ENCODE results near the gene TNIP2.

Gene TNIP2

DNA sequence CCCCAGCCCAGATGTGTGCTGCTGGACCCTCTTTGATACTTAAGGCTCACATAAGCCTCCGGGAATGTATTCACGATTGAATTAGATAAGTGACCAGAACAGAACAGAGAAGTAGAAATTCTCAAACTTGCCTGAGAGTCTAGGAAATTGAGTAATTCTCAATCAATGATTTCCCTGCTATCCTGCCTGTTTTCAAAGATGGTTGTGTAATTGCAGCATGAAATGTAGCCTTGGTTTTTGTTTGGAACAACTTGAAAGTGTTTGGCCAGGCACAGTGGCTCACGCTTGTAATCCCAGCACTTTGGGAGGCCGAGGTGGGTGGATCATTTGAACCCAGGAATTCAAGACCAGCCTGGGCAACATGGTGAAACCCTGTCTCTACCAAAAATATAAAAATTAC is 41.2 kb downstream of the TNIP2 start:
- DNase-seq = no peak

DNA sequence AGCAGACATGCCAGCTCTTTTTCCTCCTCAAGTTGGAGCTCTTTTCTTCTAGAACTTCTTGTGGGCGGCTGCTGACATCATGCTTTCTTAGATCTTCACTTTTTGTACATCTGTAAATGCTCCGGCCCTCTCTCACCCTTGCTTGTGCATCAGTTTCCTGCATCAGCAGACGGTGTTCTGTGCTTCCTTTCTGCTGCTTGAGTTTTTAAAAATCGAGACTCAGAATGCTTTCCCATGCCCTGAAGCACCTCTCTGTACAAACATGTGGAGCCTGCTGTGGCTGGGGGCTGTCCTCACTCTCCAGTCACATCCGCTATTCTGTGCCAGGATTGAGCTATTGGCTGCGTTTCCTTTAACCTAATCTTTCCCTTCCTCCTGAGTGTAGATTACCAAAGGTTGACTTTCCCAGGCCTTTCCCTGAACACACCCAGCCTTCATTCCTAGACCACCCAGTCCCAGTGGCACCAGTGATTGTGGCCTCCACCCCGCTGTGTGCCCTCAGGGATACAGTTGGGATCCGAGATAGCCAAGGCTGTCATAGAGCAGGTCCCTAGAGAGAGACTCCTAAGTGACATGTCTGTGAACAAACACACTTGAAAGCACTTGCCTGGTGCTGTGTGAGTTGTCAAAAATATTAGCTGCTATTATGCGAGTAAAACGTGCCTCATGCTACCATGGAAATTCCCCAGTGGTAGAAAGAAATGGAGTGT is 41.9 kb downstream of the TNIP2 start:
- DNase-seq = no peak

DNA sequence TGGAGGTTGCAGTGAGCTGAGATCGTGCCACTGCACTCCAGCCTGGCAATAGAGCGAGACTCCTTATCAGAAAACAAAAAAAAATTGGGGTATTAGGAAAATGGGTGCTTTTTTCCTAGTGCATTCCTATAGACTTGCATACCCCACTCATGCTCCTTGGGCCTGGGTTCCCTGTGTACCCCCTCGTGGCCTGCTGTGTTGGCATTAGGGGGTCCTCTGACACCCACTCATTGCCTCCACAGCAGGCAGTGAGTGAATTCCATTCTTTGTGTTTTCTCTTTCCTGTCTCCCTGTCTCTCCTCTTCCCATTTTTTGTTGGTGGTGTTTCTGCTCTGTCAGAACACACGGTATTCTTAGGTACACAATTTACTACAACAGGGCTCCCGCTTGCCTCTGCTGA is 42.8 kb downstream of the TNIP2 start:
- no peak for DNase-seq

DNA sequence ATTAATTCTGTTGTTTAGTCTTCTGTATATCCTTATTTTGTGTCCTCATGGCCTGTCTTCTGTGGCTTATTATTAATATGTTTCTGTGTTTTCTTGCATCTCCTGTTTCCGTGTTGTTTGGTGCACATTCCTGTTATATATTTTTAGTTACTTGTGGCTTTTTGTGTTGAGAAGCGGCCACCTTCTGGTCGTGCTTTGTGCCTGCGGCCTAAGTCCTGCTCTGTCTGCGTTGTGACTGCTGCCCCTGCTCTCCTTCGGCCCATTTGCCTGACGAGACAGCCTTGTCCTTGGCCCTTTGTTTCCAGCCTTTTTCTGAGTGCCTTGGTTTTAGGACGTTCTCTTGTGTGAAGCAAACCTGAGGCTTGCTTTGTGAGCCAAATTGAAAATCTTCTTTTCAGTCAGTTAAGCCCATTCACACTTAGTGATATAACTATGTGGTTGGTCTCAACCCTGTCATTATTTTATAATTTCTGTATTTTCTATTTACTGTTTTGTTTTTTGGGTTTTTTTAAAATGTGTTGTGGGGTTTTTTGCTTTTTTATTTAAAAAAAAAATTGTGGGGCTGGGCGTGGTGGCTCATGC is 43.8 kb downstream of the TNIP2 start:
- no peak for DNase-seq

DNA sequence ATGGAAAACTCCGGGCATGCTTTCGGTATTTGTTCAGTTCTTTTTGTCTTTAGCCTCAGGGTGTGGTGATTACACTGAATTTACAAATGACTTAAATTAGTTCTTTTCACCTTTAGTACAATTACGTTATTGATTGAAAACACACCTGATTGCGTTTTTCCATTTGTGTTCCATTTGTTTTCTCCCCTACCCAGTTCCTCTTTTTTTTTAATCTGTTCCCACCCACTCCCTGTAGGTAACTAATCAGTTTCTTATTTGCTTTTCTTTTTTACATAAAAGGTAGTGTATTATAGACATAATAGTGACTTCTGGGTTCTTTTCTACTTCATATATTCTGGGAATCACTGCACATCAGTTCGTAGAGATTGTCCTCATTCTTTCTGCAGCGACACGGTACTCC is 53.4 kb downstream of the TNIP2 start:
- DNase-seq = no peak

DNA sequence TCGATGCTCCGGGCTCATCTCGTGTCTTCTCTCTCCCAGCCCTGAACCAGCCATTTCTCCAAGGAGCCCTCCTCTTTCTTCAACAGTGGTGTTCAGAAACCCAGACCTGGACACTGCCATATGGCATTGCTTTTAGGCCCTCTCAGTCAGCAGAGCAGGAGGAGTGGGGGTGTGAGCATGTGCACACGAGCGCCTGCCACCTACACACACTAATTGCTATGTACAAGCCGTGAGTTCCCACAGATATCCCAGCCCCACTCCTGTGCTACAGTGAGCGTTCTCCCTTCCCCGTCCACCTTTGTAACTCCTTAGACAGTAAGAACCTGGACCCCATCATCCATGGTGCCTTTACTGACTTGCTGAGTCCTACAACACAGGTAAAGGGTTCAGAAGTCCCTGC is 53.8 kb downstream of the TNIP2 start:
- peak in 1 of 2 experiments; percentile 27 for DNase-seq

DNA sequence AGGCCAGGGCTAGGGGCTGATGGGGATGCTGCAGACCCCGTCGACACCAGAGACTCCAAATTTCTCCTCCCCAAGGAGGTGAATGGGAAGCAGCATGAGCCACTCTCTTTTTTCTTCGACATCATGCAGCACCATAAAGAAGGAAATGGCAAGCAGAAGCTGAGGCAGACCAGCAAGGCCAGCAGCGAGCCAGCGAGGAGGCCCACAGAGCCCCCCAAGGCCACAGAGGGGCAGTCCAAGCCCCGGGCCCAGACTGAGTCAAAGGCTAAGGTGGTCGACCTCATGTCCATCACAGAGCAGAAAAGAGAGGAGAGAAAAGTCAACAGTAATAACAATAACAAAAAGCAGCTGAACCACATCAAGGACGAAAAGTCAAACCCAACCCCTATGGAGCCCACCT is 56.1 kb downstream of the TNIP2 start:
- no peak for DNase-seq

DNA sequence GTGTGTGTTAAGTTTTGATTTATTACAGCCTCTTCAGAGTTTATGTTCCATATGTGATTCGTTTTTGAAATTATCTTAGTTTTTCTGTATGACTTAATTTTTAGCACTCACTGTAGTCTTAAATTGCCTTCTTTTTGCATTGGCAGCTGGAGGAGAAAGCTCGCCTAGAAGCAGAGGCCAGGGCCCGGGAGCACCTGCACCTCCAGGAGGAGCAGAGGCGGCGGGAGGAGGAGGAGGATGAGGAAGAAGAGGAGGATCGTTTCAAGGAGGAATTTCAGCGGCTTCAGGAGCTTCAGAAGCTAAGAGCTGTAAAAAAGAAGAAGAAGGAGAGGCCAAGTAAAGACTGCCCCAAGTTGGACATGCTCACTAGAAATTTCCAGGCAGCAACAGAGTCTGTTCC is 56.6 kb downstream of the TNIP2 start:
- no peak for DNase-seq

DNA sequence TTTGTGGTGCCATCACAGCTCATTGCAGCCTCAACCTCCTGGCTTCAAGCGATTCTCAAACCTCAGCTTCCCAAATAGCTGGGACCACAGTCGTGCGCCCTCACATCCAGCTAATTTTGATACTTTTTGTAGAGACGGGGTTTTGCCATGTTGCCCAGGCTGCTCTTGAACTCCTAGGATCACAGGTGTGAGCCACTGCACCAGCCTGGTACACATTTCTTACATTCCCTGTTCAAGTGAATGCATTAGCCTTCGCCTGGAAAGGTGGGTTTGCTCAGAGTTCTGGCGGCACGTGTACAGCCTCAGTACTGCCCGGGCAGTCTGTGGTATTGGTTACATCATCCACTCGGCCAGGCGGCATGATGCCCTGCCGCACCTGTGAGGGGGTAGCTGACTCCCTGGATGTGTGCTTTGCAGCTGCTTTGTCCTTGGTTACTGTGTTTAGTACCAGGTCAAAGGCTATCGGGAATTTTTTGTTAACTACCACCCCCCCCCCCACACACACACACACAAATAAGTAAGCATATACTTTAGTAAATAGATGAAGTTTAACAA is 57.1 kb downstream of the TNIP2 start:
- DNase-seq = no peak

DNA sequence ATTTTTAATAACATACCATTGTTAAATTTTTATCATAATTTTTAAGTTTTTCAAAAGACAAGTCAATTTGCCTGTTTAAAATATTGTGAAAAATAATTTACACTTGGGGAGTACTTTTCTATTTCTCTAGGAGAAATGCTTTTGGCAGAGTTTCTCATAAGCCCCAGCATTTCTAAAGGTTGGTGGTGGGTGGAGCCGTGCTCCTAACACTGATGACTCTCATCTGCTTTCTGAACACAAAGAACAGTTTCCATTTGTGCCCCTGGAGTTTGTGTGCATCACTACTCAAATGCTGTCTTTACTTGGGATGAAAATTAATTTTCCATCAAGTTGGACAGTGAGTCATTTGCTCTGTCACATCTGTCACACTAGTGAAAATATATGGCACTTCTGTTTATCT is 57.6 kb downstream of the TNIP2 start:
- no peak for DNase-seq

DNA sequence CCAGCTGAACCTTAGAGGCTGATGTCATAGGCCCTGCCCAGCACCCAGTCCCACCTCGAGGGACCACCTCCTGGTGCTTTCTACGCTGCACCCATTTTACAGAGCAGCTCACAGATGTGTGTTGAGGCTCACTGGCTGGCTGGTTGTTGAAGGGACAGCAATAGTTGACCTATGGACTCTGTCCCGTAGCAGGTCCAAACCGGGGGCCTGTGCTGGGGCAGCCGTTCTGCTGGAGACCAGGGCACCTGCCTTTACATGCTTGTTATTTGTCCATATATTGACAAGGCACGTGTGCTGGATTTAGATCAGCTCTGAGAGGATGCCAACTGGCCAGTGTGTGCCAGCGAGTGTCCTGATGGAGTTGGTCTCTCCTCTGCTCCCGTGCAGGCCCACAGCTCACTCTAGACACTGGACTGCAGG is 58.1 kb downstream of the TNIP2 start:
- no peak for DNase-seq

DNA sequence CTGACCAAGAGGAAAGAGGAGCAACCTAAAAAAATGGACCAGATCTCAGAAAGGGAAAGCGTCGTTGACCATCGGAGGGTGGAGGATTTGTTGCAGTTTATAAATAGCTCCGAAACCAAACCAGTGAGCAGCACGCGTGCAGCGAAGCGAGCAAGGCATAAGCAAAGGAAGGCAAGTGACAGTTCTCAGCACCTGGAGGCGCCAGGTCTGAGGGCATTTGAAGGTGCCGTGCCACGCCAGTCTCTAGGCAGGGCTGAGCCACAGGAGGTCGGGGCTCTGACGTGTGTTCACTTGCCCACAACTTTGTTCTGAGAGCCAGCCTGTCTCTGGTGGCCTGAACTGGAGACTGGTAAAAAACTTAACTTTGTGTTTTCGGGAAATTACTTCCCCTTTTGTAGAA is 59.7 kb downstream of the TNIP2 start:
- DNase-seq = no peak

DNA sequence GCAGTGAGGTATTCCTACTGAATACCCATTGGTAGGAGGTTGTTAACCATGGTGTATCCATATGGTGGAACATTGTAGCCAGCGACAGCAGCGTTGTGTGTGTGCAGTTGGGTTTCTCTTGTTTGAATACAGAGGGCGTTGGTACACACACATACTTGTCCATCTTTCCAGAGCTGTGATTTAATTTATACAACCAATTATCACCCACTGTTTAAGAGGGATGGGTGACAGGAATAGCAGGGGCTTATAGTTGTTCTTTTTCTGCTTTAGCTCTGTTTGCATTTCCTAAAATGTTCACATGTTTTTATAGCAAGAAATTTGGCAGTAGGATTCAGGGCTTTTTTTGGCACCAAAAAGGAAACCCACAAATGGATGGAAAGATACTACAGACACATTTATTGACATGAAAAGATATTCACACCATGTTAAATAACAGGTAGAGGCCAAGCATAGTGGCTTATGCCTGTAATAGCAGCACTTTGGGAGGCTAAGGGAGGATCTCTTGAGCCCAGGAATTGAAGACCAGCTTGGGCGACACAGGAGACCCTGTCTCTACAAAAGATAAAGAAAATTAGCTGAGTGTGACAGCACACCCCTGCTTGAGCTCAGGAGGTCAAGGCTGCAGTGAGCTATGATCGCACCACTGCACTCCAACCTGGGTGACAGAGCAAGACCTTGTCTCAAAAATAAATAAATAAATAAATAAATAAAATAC is 60.6 kb downstream of the TNIP2 start:
- no peak for DNase-seq

DNA sequence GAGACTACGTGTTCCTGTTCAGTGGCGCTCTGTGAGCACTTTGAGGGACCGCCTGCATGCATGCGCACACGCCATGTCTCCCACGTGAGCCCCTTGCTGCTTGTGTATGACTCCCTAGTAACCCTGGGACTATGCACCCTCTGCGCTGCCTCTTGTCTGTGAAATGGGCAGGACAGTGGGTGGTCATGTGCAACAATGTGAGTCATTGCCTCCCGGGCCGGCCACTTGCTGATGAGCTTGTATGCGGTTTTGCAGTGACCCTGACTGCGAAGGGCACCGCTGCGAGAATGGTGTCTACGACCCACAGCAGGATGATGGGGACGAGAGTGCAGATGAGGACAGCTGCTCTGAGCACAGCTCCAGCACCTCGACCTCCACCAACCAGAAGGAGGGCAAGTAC is 61.4 kb downstream of the TNIP2 start:
- no peak for DNase-seq

DNA sequence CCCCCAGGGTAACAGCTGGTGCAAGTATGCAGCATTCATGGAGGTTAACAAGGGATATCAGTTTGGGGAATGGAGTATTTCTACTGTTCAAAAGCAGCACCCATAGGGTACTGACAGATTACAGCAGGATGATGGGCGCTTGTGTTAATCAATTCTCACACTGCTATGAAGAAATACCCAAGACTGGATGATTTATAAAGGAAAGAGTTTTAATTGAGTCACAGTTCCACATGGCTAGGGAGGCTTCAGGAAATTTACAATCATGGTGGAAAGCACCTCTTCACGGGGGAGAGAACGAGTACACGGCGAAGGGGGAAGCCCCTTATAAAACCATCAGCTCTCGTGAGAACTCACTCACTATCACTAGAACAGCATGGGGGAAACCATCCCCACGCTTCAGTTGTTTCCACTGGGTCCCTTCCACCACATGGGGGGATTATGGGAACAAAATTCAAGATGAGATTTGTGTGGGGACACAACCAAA is 64.1 kb downstream of the TNIP2 start:
- no peak for DNase-seq
